Myometrial cell (primary cell): ENCODE data around the gene SLC25A5. TPM values are rescaled to one million over a fixed set of nuclear protein-coding genes. Genes with fewer than 3 reads are reported as not detected.

Source experiments
- total RNA-seq: library from RNA; depleted of rRNA; stranded (reverse); fragments of >200 nt; gene quantifications from 2 replicates; pipeline ENCODE4 v1.2.3, GENCODE V29; 2015

SLC25A5 gene
- total RNA-seq, result 407 and 514 TPM in 2 replicates

DNA sequence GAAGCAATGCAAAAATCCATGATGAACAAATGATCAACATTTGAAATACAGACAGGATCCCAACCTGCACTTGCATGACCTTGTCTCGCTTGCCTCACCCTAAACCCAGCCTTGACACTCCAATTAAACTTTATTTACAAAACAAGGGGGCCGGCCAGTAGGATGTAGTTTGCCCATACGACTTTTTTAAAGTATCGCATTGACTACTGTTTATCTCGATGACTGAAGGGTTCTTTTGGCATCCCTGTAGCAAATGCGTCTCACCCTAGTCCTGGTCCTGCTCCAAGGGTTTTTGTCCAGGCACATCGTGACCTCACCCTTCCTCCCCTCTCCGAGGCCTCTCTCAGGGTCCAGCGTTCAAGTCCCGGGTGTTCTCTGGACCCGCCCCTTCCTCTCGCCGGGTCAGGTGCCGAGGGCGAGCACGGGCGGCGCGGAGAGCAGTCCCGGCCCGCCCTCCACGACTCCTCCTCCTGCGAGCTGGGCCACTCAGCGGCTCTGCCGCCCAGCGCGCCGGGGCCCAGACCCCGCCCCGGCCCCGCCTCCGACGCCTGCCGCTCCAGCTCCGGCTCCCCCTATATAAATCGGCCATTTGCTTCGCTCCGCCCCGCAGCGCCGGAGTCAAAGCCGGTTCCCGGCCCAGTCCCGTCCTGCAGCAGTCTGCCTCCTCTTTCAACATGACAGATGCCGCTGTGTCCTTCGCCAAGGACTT, at the start of gene SLC25A5:
Gene SLC25A5 (plus strand): TSS at position 603 of the 709 bp plus-strand sequence. CDS start 72 bp downstream, at position 675.

Other genes starting within 250 kb of the SLC25A5 start
- gene PGRMC1, start 232.2 kb upstream of the SLC25A5 start, total RNA-seq, result 167 and 172 TPM in 2 replicates
- 19.3 and 24.5 TPM in 2 replicates for gene SLC25A43, start 69.1 kb upstream of the SLC25A5 start, total RNA-seq
- 20.2 and 23.7 TPM in 2 replicates for gene STEEP1, start 97.0 kb downstream of the SLC25A5 start, total RNA-seq
- gene UBE2A, start 106.1 kb downstream of the SLC25A5 start, total RNA-seq, result 36.3 and 40.1 TPM in 2 replicates
- gene NKRF, start 138.0 kb downstream of the SLC25A5 start, total RNA-seq, result 2.0 and 4.4 TPM in 2 replicates
- gene SEPTIN6, start 224.7 kb downstream of the SLC25A5 start, total RNA-seq, result 16.7 and 20.6 TPM in 2 replicates